Daoy (cell line): Measurements from ENCODE around the gene CEACAM3. TPM values are rescaled to one million over a fixed set of nuclear protein-coding genes. Genes with fewer than 3 reads are reported as not detected.
"Not testable (repeated sequence)": the region's sequence is repeated elsewhere in the genome, so short reads cannot be mapped to it uniquely, and the experiment has no call there.

Experiments used
- DNase-seq: peaks from one replicate; pipeline ENCODE4 v3.0.0-alpha.2; 2015; ENCODE audit warnings: low read depth
- total RNA-seq: library from RNA; depleted of rRNA; stranded (reverse); fragments of >200 nt; shearing (Covaris generic); gene quantifications from 2 replicates; pipeline ENCODE4 v1.2.3, GENCODE V29; 2014; rRNA removed

CEACAM3 gene
- not detected in 2 replicates for total RNA-seq

GRCh38 chr19:41796362-41796761 lies at the start of gene CEACAM3:
Gene CEACAM3 (plus strand): TSS chr19:41796587. CDS start chr19:41796678, 91 bp downstream.
- no peak for DNase-seq

GRCh38 chr19:41746593-41747227 lies 49.7 kb upstream of the CEACAM3 start:
- peak; percentile 70 for DNase-seq

GRCh38 chr19:41748012-41748411 lies 48.4 kb upstream of the CEACAM3 start:
- DNase-seq = no peak

GRCh38 chr19:41750248-41751134 lies 45.9 kb upstream of the CEACAM3 start:
- DNase-seq = not testable (repeated sequence)

GRCh38 chr19:41753159-41753558 lies 43.2 kb upstream of the CEACAM3 start:
- peak; percentile 71 for DNase-seq

- peak; percentile 57 for DNase-seq
Observed at GRCh38 chr19:41753936-41754529, 42.4 kb upstream of the CEACAM3 start.

- DNase-seq = no peak
Observed at GRCh38 chr19:41755328-41755913, 41.0 kb upstream of the CEACAM3 start, which contains the start of gene CEACAM6. Gene CEACAM6 (plus strand): TSS chr19:41755530. CDS start chr19:41755639, 109 bp downstream.

- DNase-seq = no peak
Observed at GRCh38 chr19:41758846-41759245, 37.5 kb upstream of the CEACAM3 start.

- no peak for DNase-seq
Observed at GRCh38 chr19:41767115-41767514, 29.3 kb upstream of the CEACAM3 start.

- not testable (repeated sequence) for DNase-seq
Observed at GRCh38 chr19:41768105-41768504, 28.3 kb upstream of the CEACAM3 start.

GRCh38 chr19:41769608-41770007 lies 26.8 kb upstream of the CEACAM3 start:
- DNase-seq = no peak

GRCh38 chr19:41771410-41771809 lies 25.0 kb upstream of the CEACAM3 start:
- DNase-seq = no peak

GRCh38 chr19:41774515-41774980 lies 21.8 kb upstream of the CEACAM3 start:
- no peak for DNase-seq

GRCh38 chr19:41776700-41777099 lies 19.7 kb upstream of the CEACAM3 start:
- no peak for DNase-seq

GRCh38 chr19:41783612-41784011 lies 12.8 kb upstream of the CEACAM3 start:
- no peak for DNase-seq

GRCh38 chr19:41784312-41784711 lies 12.1 kb upstream of the CEACAM3 start:
- no peak for DNase-seq

- DNase-seq = no peak
Observed at GRCh38 chr19:41784743-41785142, 11.6 kb upstream of the CEACAM3 start.

- DNase-seq = peak; percentile 89
Observed at GRCh38 chr19:41785653-41786052, 10.7 kb upstream of the CEACAM3 start.

- DNase-seq = no peak
Observed at GRCh38 chr19:41787055-41787454, 9.3 kb upstream of the CEACAM3 start.

GRCh38 chr19:41788518-41788917 lies 7.9 kb upstream of the CEACAM3 start:
- not testable (repeated sequence) for DNase-seq

GRCh38 chr19:41789053-41789452 lies 7.3 kb upstream of the CEACAM3 start:
- DNase-seq = not testable (repeated sequence)
